RWPE1 (cell line): ENCODE data around the gene TNIP2.

ENCODE experiments used
- CTCF ChIA-PET: fragments of 350-600 bp; sonication (Branson Sonifier 250); formaldehyde crosslinking; extraction: SDS; loops from one replicate; lab custom pipeline; 2021; lab: Yijun Ruan, JAX
- POLR2A ChIA-PET: fragments of 400-600 bp; formaldehyde crosslinking; extraction: SDS; loops from one replicate; lab custom pipeline; 2020; ENCODE audit warnings: antibody characterized with exemption; ENCODE audit not compliant: low non-redundant PET; lab: Yijun Ruan, JAX
- DNase-seq: peaks from one replicate; pipeline ENCODE4 v3.0.0; 2012; ENCODE audit warnings: low spot score
- H3K27ac ChIP-seq: fragments of 450-650 bp; 2 replicates; pipeline ENCODE4 v1.5.1; 2017
- TF ChIP-seq, protein P1 (sequence below): fragments of 450-650 bp; conservative IDR thresholded peaks from 2 replicates; pipeline ENCODE4 v1.5.1; 2017; ENCODE audit warnings: low read depth, mild to moderate bottlenecking

The TNIP2 gene

DNA sequence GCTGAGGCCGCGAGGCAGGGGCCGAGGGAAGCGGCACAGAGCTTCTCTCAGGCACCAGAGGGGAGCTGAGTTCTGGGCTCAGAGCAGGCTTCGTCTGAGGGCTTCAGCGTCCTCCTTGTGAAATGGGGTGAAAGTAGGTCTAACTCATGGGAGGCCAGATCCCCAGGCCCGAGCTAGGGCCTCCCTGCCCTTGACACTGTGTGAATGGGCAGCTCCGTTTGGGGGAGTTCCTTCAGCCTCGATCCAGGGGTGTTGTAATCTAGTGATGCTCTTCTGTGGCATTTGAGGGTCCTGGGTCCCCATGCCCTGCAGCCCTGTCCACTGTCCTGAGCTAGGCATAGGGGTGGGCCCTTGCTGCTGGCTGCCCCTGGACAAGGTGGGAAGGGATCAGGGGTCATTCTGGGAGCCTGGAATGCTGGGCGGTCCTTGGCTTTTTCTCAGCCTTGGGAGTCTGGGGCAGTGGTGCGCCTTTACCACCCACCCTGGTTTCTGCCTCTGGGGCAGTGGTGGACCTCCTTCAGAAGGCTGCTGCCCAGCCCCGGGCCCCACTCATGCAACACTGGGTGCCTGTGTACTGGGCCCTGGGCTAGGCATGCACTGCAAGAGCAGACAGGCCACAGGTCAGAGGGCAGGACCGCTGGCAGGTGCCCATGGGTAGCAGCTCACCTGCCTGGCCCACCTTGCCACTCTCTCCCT lies 40.9 kb upstream of the TNIP2 start:
- CTCF ChIA-PET: interaction anchor here (0.6 kb wide), 1 partner anchor 31 kb away, joined by 3 read pairs; no protein-coding TSS in a partner anchor
- TF ChIP-seq, protein P1, sequence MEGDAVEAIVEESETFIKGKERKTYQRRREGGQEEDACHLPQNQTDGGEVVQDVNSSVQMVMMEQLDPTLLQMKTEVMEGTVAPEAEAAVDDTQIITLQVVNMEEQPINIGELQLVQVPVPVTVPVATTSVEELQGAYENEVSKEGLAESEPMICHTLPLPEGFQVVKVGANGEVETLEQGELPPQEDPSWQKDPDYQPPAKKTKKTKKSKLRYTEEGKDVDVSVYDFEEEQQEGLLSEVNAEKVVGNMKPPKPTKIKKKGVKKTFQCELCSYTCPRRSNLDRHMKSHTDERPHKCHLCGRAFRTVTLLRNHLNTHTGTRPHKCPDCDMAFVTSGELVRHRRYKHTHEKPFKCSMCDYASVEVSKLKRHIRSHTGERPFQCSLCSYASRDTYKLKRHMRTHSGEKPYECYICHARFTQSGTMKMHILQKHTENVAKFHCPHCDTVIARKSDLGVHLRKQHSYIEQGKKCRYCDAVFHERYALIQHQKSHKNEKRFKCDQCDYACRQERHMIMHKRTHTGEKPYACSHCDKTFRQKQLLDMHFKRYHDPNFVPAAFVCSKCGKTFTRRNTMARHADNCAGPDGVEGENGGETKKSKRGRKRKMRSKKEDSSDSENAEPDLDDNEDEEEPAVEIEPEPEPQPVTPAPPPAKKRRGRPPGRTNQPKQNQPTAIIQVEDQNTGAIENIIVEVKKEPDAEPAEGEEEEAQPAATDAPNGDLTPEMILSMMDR: no peak
- POLR2A ChIA-PET: no interaction called here
- peak overlapping the region; percentile 99 for H3K27ac ChIP-seq
- no peak for DNase-seq

DNA sequence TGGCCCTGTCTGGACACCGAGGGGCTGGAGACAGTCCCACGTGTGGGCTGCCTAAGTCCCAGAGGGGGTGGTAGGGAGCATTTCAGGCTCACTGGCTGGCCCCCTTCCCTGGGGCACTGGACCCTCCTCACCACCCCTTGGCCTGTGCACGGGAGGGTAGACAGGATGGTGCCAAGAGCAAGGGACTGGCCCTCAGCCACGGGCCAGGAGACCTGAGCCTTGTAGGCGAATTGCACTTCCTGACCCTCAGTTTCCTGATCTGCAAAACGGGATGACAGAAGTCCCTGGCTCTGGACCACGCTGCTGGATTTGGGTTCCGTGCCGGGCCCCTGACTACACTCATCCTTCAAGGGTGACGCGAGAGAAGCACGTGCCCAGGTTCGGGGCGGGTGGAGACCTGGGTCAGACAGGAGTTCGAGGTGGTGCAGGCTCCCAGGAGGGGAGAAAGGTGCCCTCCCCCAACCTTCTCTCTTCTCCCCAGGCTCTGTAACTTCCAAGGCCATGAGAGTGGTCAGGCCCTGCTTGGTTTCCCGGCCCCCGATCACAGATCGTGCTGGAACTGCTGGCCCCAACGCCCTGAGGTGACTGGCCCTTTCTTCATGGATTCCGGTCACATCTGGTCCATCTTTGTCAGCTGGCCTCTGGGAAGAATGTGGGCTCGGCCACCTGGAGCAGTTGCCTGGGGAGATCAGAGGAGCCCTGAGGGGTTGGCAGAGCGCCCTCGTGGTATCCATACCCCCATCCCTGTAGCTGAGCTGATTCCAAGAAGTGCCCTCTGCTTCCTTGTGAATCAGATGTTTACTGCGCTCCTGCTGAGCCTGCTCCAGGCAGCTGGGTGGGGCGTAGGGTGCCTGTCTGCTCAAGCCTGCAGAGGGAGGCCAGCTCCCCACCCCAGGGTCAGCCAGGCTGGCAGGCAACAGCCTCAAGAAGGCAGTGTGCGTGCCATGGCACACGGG lies 40.0 kb upstream of the TNIP2 start:
- CTCF ChIA-PET: no interaction called here
- H3K27ac ChIP-seq: peak overlapping the region; percentile 99
- peak; percentile 55 for DNase-seq
- POLR2A ChIA-PET: no interaction called here
- TF ChIP-seq, protein P1: no peak; the same call in 1 of the 2 replicates

DNA sequence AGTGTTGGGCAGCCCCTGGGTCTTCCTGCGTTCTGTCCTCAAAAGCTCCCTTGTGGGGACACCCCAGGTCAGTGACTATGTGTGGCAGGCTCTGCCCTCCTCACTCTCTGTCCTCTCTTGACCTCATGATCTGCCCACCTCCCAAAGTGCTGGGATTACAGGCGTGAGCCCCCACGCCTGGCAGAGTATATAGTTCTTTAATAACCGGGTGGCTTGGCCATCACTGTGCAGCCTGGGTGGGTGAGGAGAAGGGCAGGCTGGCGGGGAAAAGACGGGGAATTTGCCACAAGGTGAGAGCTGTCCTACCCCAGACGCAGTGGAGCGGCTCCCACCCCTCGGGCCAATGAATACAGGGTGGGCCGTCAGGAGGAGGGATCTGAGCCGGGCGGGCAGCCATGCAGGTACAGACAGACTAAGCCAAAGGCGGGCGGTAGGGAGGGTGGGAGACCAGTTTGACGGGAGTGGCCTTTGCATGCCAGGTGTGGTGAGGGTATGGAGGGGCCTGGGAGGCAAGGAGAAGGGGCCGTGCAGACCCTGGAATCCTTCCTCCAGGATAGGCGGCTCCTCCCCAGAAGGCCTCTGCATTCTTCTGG lies 39.3 kb upstream of the TNIP2 start:
- TF ChIP-seq, protein P1: no peak
- no peak for DNase-seq
- ChIA-PET POLR2A (no interaction called here), CTCF (no interaction called here)
- H3K27ac ChIP-seq: peak overlapping the region; percentile 99

DNA sequence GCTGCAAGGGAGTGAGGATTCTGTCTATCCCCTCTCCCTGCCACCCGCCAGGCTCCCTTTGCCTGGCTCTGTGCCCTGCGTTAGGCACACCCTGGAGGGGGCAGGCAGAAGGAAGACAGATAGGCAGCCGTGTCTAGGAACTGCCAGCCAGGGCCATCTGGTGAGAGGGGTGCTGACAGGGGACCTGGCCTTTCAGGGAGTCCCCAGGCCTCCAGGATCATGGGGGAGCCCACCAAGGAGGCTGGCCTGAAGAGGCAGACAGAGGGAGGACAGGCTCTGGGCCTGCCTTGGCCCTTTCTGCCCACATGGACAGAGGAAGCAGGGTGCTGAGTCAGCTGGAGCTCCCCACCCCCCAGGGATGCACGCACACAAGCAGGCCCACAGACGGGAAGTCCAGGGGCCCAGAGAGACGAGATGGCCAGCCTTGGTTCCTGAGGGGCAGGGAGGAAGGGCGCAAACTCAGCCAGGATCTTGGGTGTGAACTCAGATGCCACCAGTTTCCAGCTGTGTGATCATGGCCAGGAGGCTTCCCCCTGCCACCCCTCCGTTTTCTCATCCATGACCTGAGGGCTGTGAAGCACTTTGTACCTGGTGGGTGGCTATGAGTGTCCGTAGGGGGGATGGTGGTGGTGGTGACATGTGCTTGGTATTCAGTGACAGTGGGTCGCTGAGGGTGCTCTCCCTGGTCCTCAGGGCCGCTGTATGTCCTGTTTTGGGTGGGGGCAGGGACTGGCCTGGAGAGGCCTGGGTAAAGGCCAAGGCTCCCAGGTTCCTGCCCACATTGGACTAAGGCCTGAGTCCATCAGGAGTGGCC lies 38.6 kb upstream of the TNIP2 start:
- no peak for DNase-seq
- POLR2A ChIA-PET: no interaction called here
- CTCF ChIA-PET: no interaction called here
- peak overlapping the region; percentile 99 for H3K27ac ChIP-seq
- TF ChIP-seq, protein P1: no peak

DNA sequence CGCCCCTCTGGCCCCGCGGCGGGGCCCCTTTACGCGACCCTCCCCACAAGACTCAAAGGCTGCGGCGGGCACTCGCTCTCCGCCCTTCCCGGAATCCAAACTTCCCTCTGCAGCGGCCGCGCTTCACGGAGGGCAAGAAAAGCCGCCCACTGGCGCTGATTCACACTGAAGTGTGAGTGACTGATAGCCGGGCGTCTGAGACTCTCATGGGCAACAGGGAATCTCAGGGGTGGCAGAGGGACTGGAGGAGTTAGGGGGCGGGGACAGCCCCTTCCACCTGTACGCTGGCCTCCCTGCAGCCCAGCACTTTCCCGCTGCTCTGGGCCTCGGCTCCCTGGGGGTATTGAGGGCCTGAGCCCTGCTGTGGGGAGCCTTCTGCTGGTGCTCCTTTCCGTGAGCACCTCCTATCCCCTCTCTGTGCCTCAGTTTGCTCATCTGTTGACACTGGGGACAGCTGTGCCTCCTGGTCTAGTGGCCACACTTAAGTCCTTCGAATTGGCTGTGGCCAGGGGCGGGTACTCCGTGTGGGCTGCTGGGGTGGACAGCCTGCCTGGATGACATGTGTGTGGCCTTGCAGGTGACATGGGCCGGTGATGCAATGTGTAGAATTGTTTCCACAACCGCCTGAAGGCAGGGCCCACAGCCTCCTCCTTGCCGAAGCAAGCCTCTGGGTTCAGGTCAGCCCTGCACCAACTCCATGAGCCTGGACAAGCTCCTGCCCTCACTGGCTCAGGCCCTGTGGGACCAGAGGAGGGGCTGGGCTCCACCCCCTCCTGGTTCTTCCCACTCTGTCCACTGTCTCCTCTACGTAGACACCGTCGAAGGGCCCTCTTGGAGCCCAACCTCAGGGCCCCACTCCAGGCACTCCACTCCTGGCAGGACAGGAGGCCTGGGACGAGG lies 37.7 kb upstream of the TNIP2 start:
- peak overlapping the region; percentile 99 for H3K27ac ChIP-seq
- DNase-seq: no peak
- ChIA-PET CTCF (no interaction called here), POLR2A (no interaction called here)
- TF ChIP-seq, protein P1: no peak
